NCI-H1436 (cell line): ENCODE measurements around the gene PRR7.

ENCODE experiments used
- DNase-seq: peaks from one replicate; lab custom pipeline; 2025; lab: John Stamatoyannopoulos, UW

Gene PRR7

GRCh38 chr5:177437623-177438022, 9.0 kb upstream of the PRR7 start:
- DNase-seq, result no peak

- no peak for DNase-seq
These were observed 8.1 kb upstream of the PRR7 start for GRCh38 chr5:177438468-177438867.

GRCh38 chr5:177439518-177440053, 7.0 kb upstream of the PRR7 start:
- DNase-seq, result no peak

- DNase-seq, result no peak
These were observed 6.2 kb upstream of the PRR7 start for GRCh38 chr5:177440211-177440989.

GRCh38 chr5:177440990-177441780, 5.4 kb upstream of the PRR7 start:
- DNase-seq, result no peak

GRCh38 chr5:177442066-177442826, 4.4 kb upstream of the PRR7 start:
- DNase-seq, result no peak

- DNase-seq, result no peak
These were observed 3.2 kb upstream of the PRR7 start for GRCh38 chr5:177443144-177443983.

GRCh38 chr5:177444106-177445051, 2.2 kb upstream of the PRR7 start:
- DNase-seq, result no peak

GRCh38 chr5:177445052-177445916, 1.3 kb upstream of the PRR7 start:
- DNase-seq, result no peak

GRCh38 chr5:177445917-177446199, 756 bp upstream of the PRR7 start:
- no peak for DNase-seq

GRCh38 chr5:177447066-177447610, 524 bp downstream of the PRR7 start:
- DNase-seq, result peak; percentile 33

- no peak for DNase-seq
These were observed 1.1 kb downstream of the PRR7 start for GRCh38 chr5:177447611-177448243.

GRCh38 chr5:177448244-177448950, 1.8 kb downstream of the PRR7 start:
- no peak for DNase-seq

GRCh38 chr5:177449140-177450061, 2.8 kb downstream of the PRR7 start:
- no peak for DNase-seq

- DNase-seq, result no peak
These were observed 4.2 kb downstream of the PRR7 start for GRCh38 chr5:177450667-177451424.
